ENCODE data around the gene IPO11. TPM values are rescaled to one million over a fixed set of nuclear protein-coding genes. Genes with fewer than 3 reads are reported as not detected.
A peak's percentile ranks its signal among the peaks of the same experiment; 100 is the strongest.

IPO11 gene
- total RNA-seq, 1 experiment from 2014 or later = 47.1 TPM

DNA sequence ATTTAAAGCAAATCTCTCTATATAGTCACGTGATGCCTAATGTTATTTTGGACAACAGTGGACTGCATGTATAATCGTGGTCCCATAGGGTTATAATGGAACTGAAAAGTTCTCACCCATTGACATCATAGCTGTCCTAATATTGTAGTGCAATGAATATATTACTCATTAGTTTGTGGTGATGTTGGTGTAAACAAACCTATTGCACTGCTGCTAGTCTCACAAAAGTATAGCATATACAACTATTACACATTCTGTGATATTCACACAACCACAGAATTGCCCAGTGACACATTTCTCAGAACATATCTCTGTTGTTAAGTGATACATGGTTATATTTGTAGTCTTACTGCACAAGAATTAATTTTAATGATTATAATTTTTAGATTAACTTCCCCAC is 37.7 kb downstream of the IPO11 start:
- ChIA-PET CTCF (no interaction called here), POLR2A (ENCODE audit: unreplicated experiment) (no interaction called here)
- intact Hi-C loops (cut with micrococcal nuclease; ENCODE audit: unreplicated experiment) = loop anchor here (10.0 kb wide), 1 partner anchor 155 kb away; no protein-coding TSS in a partner anchor
- TF ChIP-seq CTCF (conservative IDR thresholded peaks at IDR 0.05) (no peak), EZH2 (IDR thresholded peaks at IDR 0.05; ENCODE audit: low read depth) (no peak)
- Histone ChIP-seq H2AFZ (no peak overlapping the region), H3F3A (ENCODE audit: insufficient read depth, low read depth) (no peaks in the 10 kb centered on the region), H3K4me2 (no peak overlapping the region), H4K20me1 (ENCODE audit: insufficient read depth) (peaks cover 22% of the 10 kb centered on the region), H3K27ac (no peak overlapping the region), H3K4me3 (no peak overlapping the region), H3K27me3 (ENCODE audit: insufficient read depth, low read depth) (no peaks in the 10 kb centered on the region), H3K9me2 (ENCODE audit: insufficient read depth) (no peaks in the 10 kb centered on the region), H3K79me2 (ENCODE audit: low read depth) (peaks cover 5% of the 10 kb centered on the region; the same call in 1 of the 2 replicates), H3K9me3 (ENCODE audit: insufficient read depth, low read depth) (no peaks in the 10 kb centered on the region), H3K4me1 (replicated peaks; ENCODE audit: insufficient read depth) (no peaks in the 10 kb centered on the region), H3K36me3 (ENCODE audit: low read depth) (peaks cover 14% of the 10 kb centered on the region)
- DNase-seq = no peak
- no TSS peak for BruUV-seq (replicated peaks)

DNA sequence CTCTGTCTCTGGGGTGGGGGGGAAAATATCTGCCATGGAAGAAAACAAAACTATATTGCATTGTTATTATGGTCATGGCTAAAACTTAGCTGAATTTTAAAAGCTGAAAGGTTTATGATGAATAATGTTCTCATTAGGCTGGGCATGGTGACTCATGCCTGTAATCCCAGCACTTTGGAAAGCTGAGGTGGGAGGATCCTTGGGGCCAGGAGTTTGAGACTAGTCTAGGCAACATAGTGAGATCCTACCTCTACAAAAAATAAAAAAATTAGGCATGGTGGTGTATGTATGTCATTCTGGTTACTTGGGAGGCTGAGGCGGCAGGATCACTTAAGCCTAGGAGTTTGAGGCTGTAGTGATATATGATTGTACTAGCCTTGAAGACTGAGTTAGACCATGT is 44.5 kb downstream of the IPO11 start:
- CTCF ChIA-PET = no interaction called here
- H3K4me2 ChIP-seq = no peak overlapping the region

DNA sequence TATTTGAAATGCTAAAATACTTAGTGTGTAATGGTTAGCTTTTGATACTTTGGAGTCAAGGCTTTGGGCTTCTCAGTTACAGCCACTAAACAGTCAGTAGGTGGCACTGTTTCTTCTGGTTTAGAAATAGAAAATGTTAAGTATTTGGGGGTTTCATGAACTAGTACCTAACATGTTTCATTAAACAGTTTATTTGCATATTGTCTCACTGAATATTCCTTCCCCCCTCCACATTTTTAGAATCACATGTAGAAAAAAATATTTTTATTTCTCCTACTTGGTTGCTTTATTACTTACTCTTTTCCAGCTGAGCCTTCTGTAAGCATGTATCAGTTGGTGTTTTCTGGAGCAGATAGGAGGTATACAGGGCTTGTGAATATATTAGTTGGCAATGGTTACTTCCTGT is 48.0 kb downstream of the IPO11 start:
- DNase-seq = no peak
- TF ChIP-seq CTCF (conservative IDR thresholded peaks at IDR 0.05) = peak; percentile 83
- no peak for TF ChIP-seq EZH2 (IDR thresholded peaks at IDR 0.05; ENCODE audit: low read depth)
- ChIA-PET POLR2A (ENCODE audit: unreplicated experiment) (no interaction called here), CTCF (no interaction called here)
- intact Hi-C loops (cut with micrococcal nuclease; ENCODE audit: unreplicated experiment) = loop anchor here (1.0 kb wide), 1 partner anchor 319 kb away; no protein-coding TSS in a partner anchor
- H3K9me2 ChIP-seq (ENCODE audit: insufficient read depth) = no peaks in the 10 kb centered on the region
- H3K4me3 ChIP-seq = no peak overlapping the region
- BruUV-seq (replicated peaks) = no TSS peak
- H3F3A ChIP-seq (ENCODE audit: insufficient read depth, low read depth) = peaks cover 4% of the 10 kb centered on the region; the same call in 1 of the 2 replicates
- no peaks in the 10 kb centered on the region for H3K4me1 ChIP-seq (replicated peaks; ENCODE audit: insufficient read depth)
- H3K36me3 ChIP-seq (ENCODE audit: low read depth) = no peaks in the 10 kb centered on the region
- no peaks in the 10 kb centered on the region for H3K27me3 ChIP-seq (ENCODE audit: insufficient read depth, low read depth)
- peaks cover 12% of the 10 kb centered on the region; the same call in 1 of the 2 replicates for H4K20me1 ChIP-seq (ENCODE audit: insufficient read depth)
- H2AFZ ChIP-seq = no peak overlapping the region
- H3K79me2 ChIP-seq (ENCODE audit: low read depth) = 0 out of 2 replicates have a peak, but pooled peaks cover 11% of the 10 kb centered on the region
- H3K27ac ChIP-seq = no peak overlapping the region
- H3K9me3 ChIP-seq (ENCODE audit: insufficient read depth, low read depth) = no peaks in the 10 kb centered on the region
- H3K4me2 ChIP-seq = no peak overlapping the region

More for the DNA sequence above, 44.5 kb downstream of the IPO11 start:
- Histone ChIP-seq H3K79me2 (ENCODE audit: low read depth) (0 out of 2 replicates have a peak, but pooled peaks cover 16% of the 10 kb centered on the region), H3K27me3 (ENCODE audit: insufficient read depth, low read depth) (no peaks in the 10 kb centered on the region), H3K4me1 (replicated peaks; ENCODE audit: insufficient read depth) (no peaks in the 10 kb centered on the region), H2AFZ (no peak overlapping the region), H3K36me3 (ENCODE audit: low read depth) (no peaks in the 10 kb centered on the region), H3K9me3 (ENCODE audit: insufficient read depth, low read depth) (no peaks in the 10 kb centered on the region), H3K27ac (no peak overlapping the region), H3K9me2 (ENCODE audit: insufficient read depth) (no peaks in the 10 kb centered on the region), H4K20me1 (ENCODE audit: insufficient read depth) (peaks cover 12% of the 10 kb centered on the region; the same call in 1 of the 2 replicates), H3K4me3 (no peak overlapping the region), H3F3A (ENCODE audit: insufficient read depth, low read depth) (peaks cover 4% of the 10 kb centered on the region; the same call in 1 of the 2 replicates)
- BruUV-seq (replicated peaks) = no TSS peak
- TF ChIP-seq CTCF (conservative IDR thresholded peaks at IDR 0.05) = no peak
- TF ChIP-seq EZH2 (IDR thresholded peaks at IDR 0.05; ENCODE audit: low read depth) = no peak
- intact Hi-C loops (cut with micrococcal nuclease; ENCODE audit: unreplicated experiment) = loop anchor here (10.0 kb wide), 1 partner anchor 148 kb away; no protein-coding TSS in a partner anchor
- POLR2A ChIA-PET (ENCODE audit: unreplicated experiment) = interaction anchor here (0.5 kb wide), 1 partner anchor 1293 kb away, joined by 4 read pairs; no protein-coding TSS in a partner anchor
- DNase-seq = no peak
